Measurements from ENCODE around the gene MYO15B.

GRCh38 chr17:75646638-75646992 lies 59.0 kb downstream of the MYO15B start:
- TF ChIP-seq POLR2AphosphoS5 (IDR thresholded peaks at IDR 0.05; ENCODE audit: low read depth, low read length) (no peak), SIN3A (IDR thresholded peaks at IDR 0.05; ENCODE audit: borderline replicate concordance, insufficient read depth, low read length) (no peak), TAF1 (IDR thresholded peaks at IDR 0.05; ENCODE audit: borderline replicate concordance, insufficient read depth, low read length) (no peak)

Measured in PFSK-1 (cell line).